Mucosa of rectum (tissue), 2 donors: Measurements from ENCODE around the gene BMPR2.
A peak's percentile ranks its signal among the peaks of the same experiment; 100 is the strongest.
"Not testable (repeated sequence)": the region's sequence is repeated elsewhere in the genome, so short reads cannot be mapped to it uniquely, and the experiment has no call there.

Source experiments
- H3K27ac ChIP-seq, 2 donors: one replicate each; pipeline ENCODE4 v1.7.0; 2013; ENCODE audit warnings: inconsistent platforms in 2 of 2, low read depth in 2 of 2, low read length in 2 of 2
- H3K27me3 ChIP-seq, 2 donors: one replicate each; pipeline ENCODE4 v1.7.0; 2013; ENCODE audit warnings: low read length in 2 of 2; ENCODE audit not compliant: control insufficient read depth in 2 of 2, insufficient read depth in 2 of 2
- H3K36me3 ChIP-seq, 2 donors: one replicate each; pipeline ENCODE4 v1.7.0; 2013; ENCODE audit warnings: low read length in 2 of 2; ENCODE audit not compliant: control insufficient read depth in 2 of 2, insufficient read depth in 2 of 2
- H3K4me1 ChIP-seq, 2 donors: one replicate each; pipeline ENCODE4 v1.7.0; 2013; ENCODE audit warnings: low read length in 2 of 2, mild to moderate bottlenecking in 1 of 2; ENCODE audit not compliant: control insufficient read depth in 2 of 2, insufficient read depth in 2 of 2
- H3K4me3 ChIP-seq, 2 donors: one replicate each; pipeline ENCODE4 v1.7.0; 2013; ENCODE audit warnings: low read length in 2 of 2
- H3K9ac ChIP-seq, 2 donors: one replicate each; pipeline ENCODE4 v1.7.0; 2013; ENCODE audit warnings: low read length in 2 of 2, low read depth in 1 of 2, mild to moderate bottlenecking in 1 of 2
- H3K9me3 ChIP-seq, 2 donors: one replicate each; pipeline ENCODE4 v1.7.0; 2013; ENCODE audit warnings: low read length in 2 of 2; ENCODE audit not compliant: control insufficient read depth in 2 of 2
- donor health status: healthy.
- donor health status: Normal muscosa, but diverticular disease.

The BMPR2 gene

DNA sequence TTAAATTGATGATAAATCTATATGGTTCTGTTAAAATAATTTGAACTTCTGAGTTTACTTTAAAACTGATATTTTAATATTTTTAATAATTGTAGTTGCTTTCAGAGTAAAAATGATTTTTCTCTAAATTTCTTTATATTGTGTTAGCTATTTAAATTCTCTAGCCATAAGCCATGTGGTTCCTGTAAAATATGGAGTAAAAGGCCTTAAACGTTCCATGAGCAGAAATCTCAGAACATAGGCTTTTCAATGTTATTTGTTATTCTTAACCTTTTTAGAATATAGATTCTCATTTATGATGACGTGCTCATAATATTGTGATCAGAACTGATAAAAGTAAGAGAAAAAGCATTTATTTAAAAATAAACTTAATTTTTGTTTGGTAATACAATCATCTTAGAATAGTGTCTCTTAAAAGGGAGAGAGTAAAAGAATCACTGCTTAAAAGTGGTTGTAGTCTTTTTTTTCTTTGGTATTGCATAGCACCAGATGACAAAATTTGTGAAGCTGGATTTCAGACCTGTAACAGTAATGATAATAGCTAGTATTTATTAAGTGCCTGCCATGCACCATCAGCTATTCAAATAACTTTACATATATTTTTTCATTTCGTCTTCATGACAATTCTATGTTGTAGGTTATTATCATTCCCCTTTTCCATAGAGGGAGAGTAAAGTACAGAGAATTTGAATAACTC is 2.7 kb downstream of the BMPR2 start:
- Histone ChIP-seq H3K4me1 (peaks cover 11 to 12% of the 10 kb centered on the region in 2 donors), H3K9me3 (no peaks in the 10 kb centered on the region), H3K9ac (peak overlapping the region in 1 of 2 donors; percentile 93), H3K27me3 (no peaks in the 10 kb centered on the region), H3K4me3 (peak overlapping the region; percentile 93 to 96), H3K27ac (no peak overlapping the region), H3K36me3 (no peaks in the 10 kb centered on the region)

- no peak overlapping the region for H3K27ac ChIP-seq
Measured at GRCh38 chr2:202382684-202383083, 6.6 kb downstream of the BMPR2 start.

GRCh38 chr2:202386495-202386894 is 10.4 kb downstream of the BMPR2 start:
- not testable (repeated sequence) for H3K27me3 ChIP-seq, H3K4me3 ChIP-seq, H3K27ac ChIP-seq, H3K36me3 ChIP-seq, H3K9ac ChIP-seq, H3K9me3 ChIP-seq, H3K4me1 ChIP-seq

More at GRCh38 chr2:202382684-202383083, 6.6 kb downstream of the BMPR2 start:
- Histone ChIP-seq H3K27me3 (no peaks in the 10 kb centered on the region), H3K36me3 (no peaks in the 10 kb centered on the region), H3K9ac (no peak overlapping the region), H3K4me1 (peaks cover 12 to 14% of the 10 kb centered on the region in 2 donors), H3K4me3 (no peak overlapping the region), H3K9me3 (no peaks in the 10 kb centered on the region)

DNA sequence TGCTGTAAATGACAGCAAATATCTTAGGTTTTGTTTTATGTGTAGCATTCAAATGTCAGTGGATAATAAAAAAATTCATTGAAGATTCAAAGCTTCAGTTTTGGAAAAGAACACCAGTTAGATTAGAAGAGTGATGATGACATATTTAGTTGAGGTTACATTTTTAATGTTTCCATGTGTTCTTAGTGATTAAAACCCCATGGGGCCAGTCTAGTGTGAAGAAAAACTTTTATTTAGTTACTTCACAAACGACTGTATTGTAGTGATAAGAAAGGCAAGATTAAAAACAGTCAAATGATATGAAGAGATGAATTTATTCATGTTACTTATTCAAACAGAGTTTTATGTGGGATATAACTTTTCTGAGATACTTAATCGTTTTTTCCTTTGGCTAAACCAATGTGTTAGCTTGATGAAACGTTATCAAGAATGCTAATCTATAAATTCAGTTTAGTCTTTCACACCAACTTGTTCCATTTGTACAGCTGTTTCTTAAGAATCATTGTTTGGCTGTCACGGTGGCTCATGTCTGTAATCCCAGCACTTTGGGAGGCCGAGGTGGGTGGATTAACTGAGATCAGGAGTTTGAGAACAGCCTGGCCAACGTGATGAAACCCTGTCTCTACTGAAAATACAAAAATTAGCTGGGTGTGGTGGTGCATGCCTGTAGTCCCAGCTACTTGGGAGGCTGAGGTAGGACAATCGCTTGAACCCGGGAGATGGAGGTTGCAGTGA is 11.6 kb downstream of the BMPR2 start:
- Histone ChIP-seq H3K27me3 (no peaks in the 10 kb centered on the region), H3K27ac (no peak overlapping the region), H3K9me3 (no peaks in the 10 kb centered on the region), H3K4me3 (no peak overlapping the region), H3K4me1 (peaks cover 0 to 4% of the 10 kb centered on the region in 2 donors), H3K36me3 (no peaks in the 10 kb centered on the region), H3K9ac (no peak overlapping the region)

- Histone ChIP-seq H3K27ac (no peak overlapping the region), H3K9ac (no peak overlapping the region), H3K9me3 (no peaks in the 10 kb centered on the region), H3K27me3 (no peaks in the 10 kb centered on the region), H3K4me1 (no peaks in the 10 kb centered on the region), H3K4me3 (no peak overlapping the region), H3K36me3 (no peaks in the 10 kb centered on the region)
Measured at GRCh38 chr2:202400941-202401340, 24.8 kb downstream of the BMPR2 start.

DNA sequence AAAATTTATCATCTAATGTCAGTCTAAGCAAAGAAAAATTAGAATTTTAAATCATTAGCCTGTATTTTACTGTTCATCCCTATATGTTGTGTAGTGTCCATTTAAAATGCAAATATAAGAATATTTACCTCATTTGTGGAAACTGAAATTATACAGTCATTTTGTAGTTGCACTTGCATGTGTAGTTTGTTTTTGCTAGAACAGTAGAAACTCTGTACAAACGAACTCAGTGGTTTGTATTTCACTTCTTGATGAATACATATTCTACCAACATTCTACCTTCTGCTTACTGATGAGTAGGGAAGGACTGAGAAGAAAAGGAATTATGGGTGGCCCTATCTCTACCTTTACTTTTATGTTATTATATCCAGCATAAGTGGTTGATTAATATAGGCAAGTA is 29.7 kb downstream of the BMPR2 start:
- Histone ChIP-seq H3K27ac (no peak overlapping the region), H3K36me3 (no peaks in the 10 kb centered on the region), H3K4me1 (no peaks in the 10 kb centered on the region), H3K4me3 (no peak overlapping the region), H3K9me3 (no peaks in the 10 kb centered on the region), H3K27me3 (no peaks in the 10 kb centered on the region), H3K9ac (no peak overlapping the region)

- Histone ChIP-seq H3K36me3 (no peaks in the 10 kb centered on the region), H3K4me1 (no peaks in the 10 kb centered on the region), H3K4me3 (no peak overlapping the region), H3K27ac (no peak overlapping the region), H3K9me3 (no peaks in the 10 kb centered on the region), H3K9ac (no peak overlapping the region), H3K27me3 (no peaks in the 10 kb centered on the region)
Measured at GRCh38 chr2:202406445-202406978, 30.4 kb downstream of the BMPR2 start.

DNA sequence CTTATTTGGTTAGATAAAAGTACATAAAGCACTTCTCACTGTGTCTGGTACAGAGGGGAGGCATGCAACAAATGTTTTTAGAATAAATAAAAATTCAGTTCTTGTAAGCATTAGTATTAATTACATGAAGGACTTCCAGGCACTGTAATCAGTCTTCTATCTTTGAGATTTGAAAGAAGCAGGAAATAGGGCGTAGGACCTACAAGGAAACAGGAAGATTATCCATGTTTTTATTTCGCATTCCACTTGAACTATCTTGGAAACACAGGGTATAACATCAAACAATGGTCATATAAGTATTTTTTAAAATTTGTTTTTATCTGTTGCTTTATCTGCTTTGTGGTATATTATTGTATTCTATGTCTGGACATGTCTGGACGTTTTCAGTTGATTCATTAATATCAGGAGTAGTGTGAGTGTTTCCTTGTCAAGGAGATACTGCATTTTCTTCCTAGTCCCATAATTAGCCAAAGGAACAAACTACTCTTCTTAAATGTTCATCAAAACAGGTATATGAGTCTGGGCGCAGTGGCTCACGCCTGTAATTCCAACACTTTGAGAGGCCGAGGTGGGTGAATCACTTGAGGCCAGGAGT is 32.5 kb downstream of the BMPR2 start:
- H3K9ac ChIP-seq, result no peak overlapping the region
- H3K27ac ChIP-seq, result no peak overlapping the region
- no peaks in the 10 kb centered on the region for H3K9me3 ChIP-seq
- no peaks in the 10 kb centered on the region for H3K27me3 ChIP-seq
- no peaks in the 10 kb centered on the region for H3K36me3 ChIP-seq
- H3K4me1 ChIP-seq, result no peaks in the 10 kb centered on the region
- no peak overlapping the region for H3K4me3 ChIP-seq

DNA sequence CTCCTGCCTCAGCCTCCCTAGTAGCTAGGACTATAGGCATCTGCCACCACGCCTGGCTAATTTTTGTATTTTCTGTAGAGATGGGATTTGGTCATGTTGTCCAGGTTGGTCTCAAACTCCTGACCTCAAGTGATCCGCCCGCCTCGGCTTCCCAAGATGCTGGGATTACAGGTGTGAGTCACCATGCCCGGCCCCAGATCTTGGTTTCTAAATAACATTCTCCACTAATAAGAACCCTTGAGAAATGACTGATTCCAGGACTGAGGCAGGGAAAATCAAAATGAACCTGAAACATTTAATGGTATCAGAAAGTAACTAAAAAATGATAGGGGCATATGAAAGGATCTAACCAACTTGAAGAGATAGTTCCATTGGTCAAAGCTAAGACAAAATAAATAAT is 34.0 kb downstream of the BMPR2 start:
- no peak overlapping the region for H3K9ac ChIP-seq
- H3K36me3 ChIP-seq, result no peaks in the 10 kb centered on the region
- H3K27me3 ChIP-seq, result no peaks in the 10 kb centered on the region
- H3K4me1 ChIP-seq, result no peaks in the 10 kb centered on the region
- H3K4me3 ChIP-seq, result no peak overlapping the region
- no peak overlapping the region for H3K27ac ChIP-seq
- no peaks in the 10 kb centered on the region for H3K9me3 ChIP-seq

GRCh38 chr2:202411097-202411496 is 35.0 kb downstream of the BMPR2 start:
- H3K27ac ChIP-seq, result no peak overlapping the region
- no peak overlapping the region for H3K4me3 ChIP-seq
- no peak overlapping the region for H3K9ac ChIP-seq
- H3K9me3 ChIP-seq, result no peaks in the 10 kb centered on the region
- H3K36me3 ChIP-seq, result no peaks in the 10 kb centered on the region
- H3K4me1 ChIP-seq, result no peaks in the 10 kb centered on the region
- no peaks in the 10 kb centered on the region for H3K27me3 ChIP-seq
